ENCODE data around the gene REL. TPM values are rescaled to one million over a fixed set of nuclear protein-coding genes. Genes with fewer than 3 reads are reported as not detected.

REL gene
- total RNA-seq, 6 experiments from 2014 or later: 3.5 to 7.5 (median 5.0) TPM

DNA sequence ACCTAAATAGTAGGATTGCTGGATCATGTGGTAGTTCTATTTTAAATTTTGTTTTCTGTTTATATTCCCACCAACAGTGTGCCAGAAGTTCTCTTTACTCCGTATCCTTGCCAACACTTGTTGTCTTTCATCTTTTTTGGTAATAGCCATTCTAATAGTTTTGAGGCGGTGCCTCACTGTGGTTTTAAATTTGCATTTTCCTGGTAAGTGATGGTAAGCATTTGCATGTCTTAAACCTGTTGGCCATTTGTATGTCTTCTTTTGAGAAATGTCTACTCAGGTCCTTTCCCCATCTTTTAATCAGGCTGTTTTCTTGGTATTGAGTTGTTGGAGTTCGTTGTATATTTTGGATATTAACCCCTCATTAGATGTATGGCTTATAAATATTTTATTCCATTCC, 51.6 kb downstream of the REL start:
- TF ChIP-seq POLR2A (IDR thresholded peaks at IDR 0.05) (no peak), CTCF (IDR thresholded peaks at IDR 0.05) (no peak)
- intact Hi-C loops (cut with DNase I): no loop called here
- Histone ChIP-seq H3K4me1 (peaks cover 0 to 7% (median 0%) of the 10 kb centered on the region in 4 donors), H3K27ac (no peak overlapping the region), H3K36me3 (no peaks in the 10 kb centered on the region), H3K27me3 (no peaks in the 10 kb centered on the region), H3K9me3 (no peaks in the 10 kb centered on the region), H3K4me3 (no peak overlapping the region)
- ATAC-seq (no peak), DNase-seq (no peak)
- 86% methylated on average over 3 of the region's 3 CpGs for WGBS (ENCODE audit: insufficient coverage, low coverage, low lambda C conversion rate, missing lambda C conversion rate)

DNA sequence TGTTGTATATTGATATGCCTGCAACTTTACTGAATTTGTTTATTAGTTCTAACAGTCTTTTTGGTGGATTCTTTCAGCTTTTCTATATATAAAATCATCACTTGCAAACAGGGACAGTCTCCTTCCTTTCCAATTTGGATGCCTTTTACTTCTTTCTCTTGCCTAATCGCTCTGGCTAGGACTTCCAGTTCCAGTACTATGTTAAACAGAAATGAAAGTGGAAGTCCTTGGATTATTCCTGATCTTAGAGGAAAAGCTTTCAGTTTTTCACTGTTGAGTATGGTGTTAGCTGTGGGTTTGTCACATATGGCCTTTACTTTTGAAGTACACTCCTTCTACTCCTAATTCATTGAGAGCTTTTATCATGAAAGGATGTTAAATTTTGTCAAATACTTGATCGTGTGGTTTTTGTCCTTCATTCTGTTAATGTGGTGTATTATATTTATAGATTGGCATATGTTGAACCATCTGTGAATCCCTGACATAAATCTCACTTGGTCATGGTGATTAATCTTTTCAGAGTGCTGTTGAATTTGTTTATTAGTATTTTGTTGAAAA, 52.9 kb downstream of the REL start:
- H3K36me3 ChIP-seq: no peaks in the 10 kb centered on the region
- DNase-seq: no peak
- intact Hi-C loops (cut with DNase I): no loop called here
- WGBS (ENCODE audit: insufficient coverage, low coverage, low lambda C conversion rate, missing lambda C conversion rate): 52% methylated on average over 2 of the region's 2 CpGs
- H3K4me3 ChIP-seq: no peak overlapping the region
- no peaks in the 10 kb centered on the region for H3K27me3 ChIP-seq
- TF ChIP-seq CTCF (IDR thresholded peaks at IDR 0.05) (no peak), POLR2A (IDR thresholded peaks at IDR 0.05) (no peak)
- H3K27ac ChIP-seq: no peak overlapping the region
- H3K9me3 ChIP-seq: no peaks in the 10 kb centered on the region
- peak in 3 of 4 donors; percentile 47 to 51 (median 48) for ATAC-seq
- H3K4me1 ChIP-seq: peaks cover 0 to 7% (median 0%) of the 10 kb centered on the region in 4 donors

DNA sequence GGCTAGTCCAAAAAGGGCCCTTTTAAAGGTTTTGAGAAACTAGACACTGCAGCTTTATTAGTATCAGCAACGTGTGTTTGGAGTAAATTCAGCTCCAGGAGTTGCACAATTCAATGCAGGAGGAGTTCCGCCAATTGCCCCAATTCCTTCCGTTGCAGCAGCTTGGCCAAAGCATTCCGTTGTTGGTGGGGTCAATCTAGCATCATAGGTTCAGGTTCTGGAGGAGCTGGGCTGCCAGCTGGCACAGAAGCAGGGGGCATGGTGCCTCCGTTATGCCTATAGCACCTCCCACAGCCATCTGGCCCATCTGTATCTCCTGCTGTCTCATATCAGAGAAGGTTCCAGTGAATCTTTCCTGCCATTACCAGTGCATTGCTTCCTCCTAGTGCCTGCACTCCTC, 55.4 kb downstream of the REL start:
- no peaks in the 10 kb centered on the region for H3K27me3 ChIP-seq
- DNase-seq: peak in 1 of 3 donors; percentile 52
- whole genome bisulfite sequencing (ENCODE audit: insufficient coverage, low coverage, low lambda C conversion rate, missing lambda C conversion rate): 43% methylated on average over 5 of the region's 5 CpGs
- no peak overlapping the region for H3K27ac ChIP-seq
- TF ChIP-seq CTCF (IDR thresholded peaks at IDR 0.05) (no peak), POLR2A (IDR thresholded peaks at IDR 0.05) (no peak)
- H3K36me3 ChIP-seq: no peaks in the 10 kb centered on the region
- H3K4me3 ChIP-seq: no peak overlapping the region
- intact Hi-C loops (cut with DNase I): no loop called here
- H3K4me1 ChIP-seq: peaks cover 0 to 7% (median 0%) of the 10 kb centered on the region in 4 donors
- H3K9me3 ChIP-seq: no peaks in the 10 kb centered on the region
- peak; percentile 40 to 75 (median 54) for ATAC-seq

DNA sequence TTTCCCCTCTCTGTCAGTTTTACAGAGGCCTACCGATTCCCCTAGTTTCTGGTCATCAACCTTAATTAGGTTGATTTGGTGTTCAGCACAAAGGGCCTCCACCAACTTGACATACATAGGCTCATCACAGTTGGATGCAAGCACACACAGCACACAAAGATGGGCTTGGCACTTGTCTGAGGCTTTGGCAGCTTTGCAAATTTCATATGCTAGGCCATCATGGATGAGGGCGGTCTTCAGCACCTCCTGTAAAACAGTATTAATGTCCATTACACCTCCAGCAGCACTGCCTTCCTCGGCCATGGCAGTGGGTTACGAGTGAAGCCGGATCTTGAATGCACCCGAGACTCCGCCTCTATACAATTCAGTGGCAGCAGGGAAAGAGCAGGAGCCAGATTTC, 56.9 kb downstream of the REL start:
- no peak for TF ChIP-seq POLR2A (IDR thresholded peaks at IDR 0.05)
- TF ChIP-seq CTCF (IDR thresholded peaks at IDR 0.05): no peak
- intact Hi-C loops (cut with DNase I): no loop called here
- ATAC-seq: no peak
- peaks cover 0 to 7% (median 0%) of the 10 kb centered on the region in 4 donors for H3K4me1 ChIP-seq
- H3K27ac ChIP-seq: no peak overlapping the region
- DNase-seq: no peak
- H3K9me3 ChIP-seq: no peaks in the 10 kb centered on the region
- H3K4me3 ChIP-seq: no peak overlapping the region
- 95% methylated on average over 2 of the region's 7 CpGs for WGBS (ENCODE audit: insufficient coverage, low coverage, low lambda C conversion rate, missing lambda C conversion rate)
- H3K27me3 ChIP-seq: no peaks in the 10 kb centered on the region
- no peaks in the 10 kb centered on the region for H3K36me3 ChIP-seq
